Measurements from ENCODE around the gene EIF2D.
"Not testable (repeated sequence)": the region's sequence is repeated elsewhere in the genome, so short reads cannot be mapped to it uniquely, and the experiment has no call there.

The EIF2D gene, protein sequence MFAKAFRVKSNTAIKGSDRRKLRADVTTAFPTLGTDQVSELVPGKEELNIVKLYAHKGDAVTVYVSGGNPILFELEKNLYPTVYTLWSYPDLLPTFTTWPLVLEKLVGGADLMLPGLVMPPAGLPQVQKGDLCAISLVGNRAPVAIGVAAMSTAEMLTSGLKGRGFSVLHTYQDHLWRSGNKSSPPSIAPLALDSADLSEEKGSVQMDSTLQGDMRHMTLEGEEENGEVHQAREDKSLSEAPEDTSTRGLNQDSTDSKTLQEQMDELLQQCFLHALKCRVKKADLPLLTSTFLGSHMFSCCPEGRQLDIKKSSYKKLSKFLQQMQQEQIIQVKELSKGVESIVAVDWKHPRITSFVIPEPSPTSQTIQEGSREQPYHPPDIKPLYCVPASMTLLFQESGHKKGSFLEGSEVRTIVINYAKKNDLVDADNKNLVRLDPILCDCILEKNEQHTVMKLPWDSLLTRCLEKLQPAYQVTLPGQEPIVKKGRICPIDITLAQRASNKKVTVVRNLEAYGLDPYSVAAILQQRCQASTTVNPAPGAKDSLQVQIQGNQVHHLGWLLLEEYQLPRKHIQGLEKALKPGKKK

DNA sequence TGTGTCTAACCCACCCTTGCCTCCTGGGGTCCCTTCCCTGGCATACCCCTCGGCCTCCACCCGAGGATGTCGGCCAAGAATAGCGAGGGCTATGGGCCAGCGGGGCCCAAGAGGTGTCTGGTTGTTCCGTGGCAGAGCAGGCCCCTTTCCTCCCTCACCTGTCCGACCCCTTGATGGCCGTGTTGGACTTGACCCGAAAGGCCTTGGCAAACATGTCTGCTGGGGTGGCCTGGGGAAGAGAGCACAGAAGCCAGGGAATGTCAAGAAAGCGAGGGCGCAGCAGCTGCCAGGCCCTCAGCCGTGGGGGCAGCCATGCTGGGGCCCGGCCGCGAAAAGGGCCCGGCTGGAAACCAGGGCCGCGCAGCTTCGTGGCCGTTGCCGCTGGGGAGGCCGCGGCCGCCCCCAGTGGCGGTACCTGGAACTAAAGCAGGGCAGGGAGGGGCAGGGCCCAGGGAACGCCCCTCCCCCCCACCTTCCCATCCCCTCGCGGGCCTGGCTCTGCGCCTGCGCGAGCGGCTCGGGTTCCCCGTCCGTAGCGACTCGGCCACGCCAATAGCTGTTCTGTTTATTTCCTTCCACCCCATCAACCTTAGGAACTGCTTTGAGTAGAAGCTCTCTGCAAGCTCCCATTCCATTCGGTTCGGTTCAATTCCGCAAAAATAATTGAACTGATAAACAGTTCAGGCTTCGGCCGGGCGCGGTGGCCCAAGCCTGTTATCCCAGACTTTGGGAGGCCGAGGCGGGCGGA lies at the start of gene EIF2D:
EIF2D (minus strand) TSS at position 337 of the 748 bp plus-strand sequence; CDS start at position 214, 123 bp downstream.
- DNase-seq, result peak; percentile 97

DNA sequence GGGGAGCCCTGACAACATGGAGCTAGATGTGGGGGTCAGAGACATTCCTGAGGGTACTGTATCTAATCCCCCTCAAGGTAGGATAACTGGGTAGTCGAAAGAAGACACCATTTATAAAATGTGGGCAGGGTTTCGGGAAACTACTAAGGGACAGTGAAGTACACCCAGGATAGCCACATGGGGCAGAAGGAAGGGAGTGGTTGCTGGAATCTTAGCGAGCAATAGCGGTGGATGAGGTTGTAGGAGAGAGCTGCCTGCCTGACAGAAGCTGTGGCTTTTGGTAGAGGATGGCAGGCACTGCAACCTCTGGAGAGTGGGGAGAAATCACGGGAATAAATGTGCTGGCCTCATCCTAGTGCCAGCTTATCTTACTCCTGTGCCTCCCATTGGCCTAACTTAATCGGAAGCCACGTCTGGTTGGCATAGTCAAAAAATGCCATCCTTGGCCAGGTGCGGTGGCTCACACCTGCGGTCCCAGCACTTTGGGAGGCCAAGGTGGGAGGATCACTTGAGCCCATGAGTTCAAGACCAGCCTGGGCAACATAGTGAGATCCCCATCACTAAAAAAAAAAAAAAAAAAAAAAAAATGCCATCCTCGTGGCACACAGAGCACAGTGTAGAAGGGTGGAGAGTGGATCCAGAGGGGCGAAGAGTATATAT lies 49.0 kb upstream of the EIF2D start:
- DNase-seq, result no peak

- DNase-seq, result no peak
Observed at GRCh38 chr1:206660136-206660535, 47.9 kb upstream of the EIF2D start.

DNA sequence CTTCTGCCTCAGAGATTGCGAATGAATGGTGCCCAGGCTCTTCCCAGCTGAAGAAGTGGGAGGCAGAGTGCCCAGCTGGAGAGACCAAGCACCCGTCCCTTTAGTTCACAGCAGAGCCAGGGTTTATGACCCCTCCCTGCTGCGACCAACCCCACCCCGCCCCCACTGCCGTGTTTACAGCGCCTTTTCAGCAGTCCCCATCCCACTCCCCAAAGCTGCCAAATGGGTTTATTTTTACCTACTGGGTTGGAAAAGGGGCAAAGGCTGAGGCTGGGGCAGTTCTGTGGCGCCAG lies 46.7 kb upstream of the EIF2D start:
- DNase-seq, result no peak

- peak; percentile 63 for DNase-seq
Observed at GRCh38 chr1:206658264-206658980, 46.2 kb upstream of the EIF2D start.

- DNase-seq, result no peak
Observed at GRCh38 chr1:206657751-206658150, 45.5 kb upstream of the EIF2D start.

GRCh38 chr1:206656936-206657335 lies 44.7 kb upstream of the EIF2D start:
- DNase-seq, result no peak

DNA sequence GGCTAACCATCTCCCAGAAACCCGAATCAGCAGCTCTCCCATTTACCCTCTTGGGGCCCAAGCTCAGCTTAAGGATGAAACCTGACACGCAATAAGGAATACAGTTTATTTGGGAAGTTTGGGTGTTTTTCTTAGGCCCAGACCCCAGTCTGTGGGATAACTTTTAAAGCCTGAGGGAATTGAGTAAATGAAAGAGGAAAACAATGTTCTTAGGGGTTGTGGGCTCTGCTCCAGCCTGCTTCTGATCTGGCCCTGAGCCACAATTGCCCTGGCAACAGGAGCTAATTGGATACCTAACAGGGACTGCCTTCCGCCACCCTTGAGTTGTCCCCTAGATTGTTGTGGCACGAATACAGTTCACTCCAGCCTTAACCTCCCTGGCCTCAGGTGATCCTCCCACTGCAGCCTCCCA lies 43.2 kb upstream of the EIF2D start:
- no peak for DNase-seq

DNA sequence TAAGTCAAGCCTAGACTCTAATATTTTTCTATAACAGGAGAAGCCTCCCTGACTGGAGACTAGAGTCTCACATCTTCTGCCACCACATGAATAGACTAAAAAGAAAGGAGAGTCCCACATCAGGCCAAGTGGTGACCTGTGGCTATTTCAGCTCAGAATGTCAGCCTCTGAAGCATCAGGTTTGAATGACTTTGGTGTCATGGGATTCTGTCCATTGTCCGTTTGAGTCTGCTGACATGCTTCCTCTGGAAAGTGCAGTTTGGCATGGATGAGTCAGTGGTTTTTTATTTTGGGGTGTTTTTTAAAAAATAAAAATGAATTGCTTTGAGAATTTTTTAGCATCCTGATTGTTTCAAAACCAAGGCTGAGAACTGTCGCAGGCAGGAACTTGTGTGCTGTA lies 42.6 kb upstream of the EIF2D start:
- no peak for DNase-seq

- DNase-seq, result no peak
Observed at GRCh38 chr1:206653715-206654459, 41.6 kb upstream of the EIF2D start.

GRCh38 chr1:206651958-206652890 lies 40.0 kb upstream of the EIF2D start:
- DNase-seq, result no peak

- DNase-seq, result no peak
Observed at GRCh38 chr1:206651014-206651413, 38.7 kb upstream of the EIF2D start.

DNA sequence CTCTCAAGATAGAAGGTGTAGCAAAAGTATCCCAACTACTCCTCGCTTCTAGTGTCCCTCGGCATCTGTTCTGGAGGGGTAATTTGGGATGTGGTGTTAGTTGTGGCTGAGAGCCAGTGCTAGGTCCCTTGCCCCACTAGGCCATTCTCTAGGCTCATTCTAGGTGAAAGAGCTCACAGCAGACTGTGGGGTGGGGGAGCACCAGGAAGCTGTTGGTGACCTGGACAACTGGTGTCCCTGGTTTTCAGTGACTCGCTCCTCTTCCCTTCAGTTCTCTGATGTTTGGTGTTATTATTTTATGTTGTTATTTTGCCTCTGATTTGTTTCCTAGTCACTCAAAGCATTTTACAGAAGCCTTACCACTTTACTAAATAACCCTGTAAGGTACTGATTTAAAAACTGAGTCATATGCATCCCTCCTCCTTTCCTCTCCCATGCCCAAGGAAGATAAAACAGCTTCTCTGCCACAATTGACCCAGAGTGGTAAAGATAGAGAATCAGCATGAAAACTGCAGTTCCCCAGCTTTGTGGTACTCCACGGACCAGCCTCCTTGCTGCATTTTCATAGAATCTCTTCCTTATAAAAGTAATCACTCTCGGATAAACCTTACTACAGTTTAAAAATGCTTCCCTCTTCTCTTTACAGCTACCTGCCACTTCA lies 37.1 kb upstream of the EIF2D start:
- no peak for DNase-seq

- no peak for DNase-seq
Observed at GRCh38 chr1:206647224-206647623, 35.0 kb upstream of the EIF2D start.

- DNase-seq, result no peak
Observed at GRCh38 chr1:206646504-206646903, 34.2 kb upstream of the EIF2D start.

- DNase-seq, result no peak
Observed at GRCh38 chr1:206643118-206643698, 30.9 kb upstream of the EIF2D start.

DNA sequence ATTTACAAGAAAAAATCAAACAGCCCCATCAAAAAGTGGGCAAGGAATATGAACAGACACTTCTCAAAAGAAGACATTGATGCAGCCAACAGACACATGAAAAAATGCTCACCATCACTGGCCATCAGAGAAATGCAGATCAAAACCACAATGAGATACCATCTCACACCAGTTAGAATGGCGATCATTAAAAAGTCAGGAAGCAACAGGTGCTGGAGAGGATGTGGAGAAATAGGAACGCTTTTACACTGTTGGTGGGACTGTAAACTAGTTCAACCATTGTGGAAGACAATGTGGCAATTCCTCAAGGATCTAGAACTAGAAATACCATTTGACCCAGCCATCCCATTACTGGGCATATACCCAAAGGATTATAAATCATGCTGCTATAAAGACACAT lies 29.8 kb upstream of the EIF2D start:
- DNase-seq, result not testable (repeated sequence)

GRCh38 chr1:206637605-206638004 lies 25.3 kb upstream of the EIF2D start:
- no peak for DNase-seq

GRCh38 chr1:206636671-206637070 lies 24.4 kb upstream of the EIF2D start:
- DNase-seq, result no peak

- peak; percentile 12 for DNase-seq
Observed at GRCh38 chr1:206635978-206636345, 23.7 kb upstream of the EIF2D start.
